Measurements from ENCODE around the gene UGP2.

Gene UGP2

DNA sequence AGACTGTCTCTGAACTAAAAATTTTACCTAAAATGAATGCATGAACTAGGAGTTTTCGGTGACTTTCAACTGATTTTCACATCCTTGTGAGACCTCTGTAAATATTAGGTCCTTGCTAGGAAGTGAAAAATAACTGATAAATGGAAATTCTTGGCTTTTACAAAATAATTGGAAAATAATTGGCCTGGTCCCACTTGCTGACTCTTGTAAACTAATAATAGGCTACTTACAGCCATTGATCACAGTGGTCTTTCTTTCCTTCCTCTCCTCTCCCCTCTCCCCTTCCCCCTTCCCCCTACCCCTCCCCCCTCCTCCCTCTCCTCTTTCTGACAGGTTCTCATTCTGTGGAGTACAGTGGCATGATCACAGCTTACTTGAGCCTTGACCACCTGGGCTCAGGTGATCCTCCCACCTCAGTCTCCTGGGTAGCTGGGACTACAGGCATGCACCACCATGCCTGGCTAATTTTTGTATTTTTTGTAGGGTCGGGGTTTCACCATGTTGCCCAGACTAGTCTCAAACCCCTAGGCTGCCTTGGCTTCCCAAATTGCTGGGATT lies 38.3 kb downstream of the UGP2 start:
- Histone ChIP-seq H3K4me3 (ENCODE audit: low read depth, low read length) (no peak overlapping the region), H3K36me3 (no peaks in the 10 kb centered on the region), H3K27me3 (no peaks in the 10 kb centered on the region), H3K9me3 (no peaks in the 10 kb centered on the region), H3K4me1 (no peaks in the 10 kb centered on the region)
- no peak for DNase-seq
- TF ChIP-seq, protein P1, sequence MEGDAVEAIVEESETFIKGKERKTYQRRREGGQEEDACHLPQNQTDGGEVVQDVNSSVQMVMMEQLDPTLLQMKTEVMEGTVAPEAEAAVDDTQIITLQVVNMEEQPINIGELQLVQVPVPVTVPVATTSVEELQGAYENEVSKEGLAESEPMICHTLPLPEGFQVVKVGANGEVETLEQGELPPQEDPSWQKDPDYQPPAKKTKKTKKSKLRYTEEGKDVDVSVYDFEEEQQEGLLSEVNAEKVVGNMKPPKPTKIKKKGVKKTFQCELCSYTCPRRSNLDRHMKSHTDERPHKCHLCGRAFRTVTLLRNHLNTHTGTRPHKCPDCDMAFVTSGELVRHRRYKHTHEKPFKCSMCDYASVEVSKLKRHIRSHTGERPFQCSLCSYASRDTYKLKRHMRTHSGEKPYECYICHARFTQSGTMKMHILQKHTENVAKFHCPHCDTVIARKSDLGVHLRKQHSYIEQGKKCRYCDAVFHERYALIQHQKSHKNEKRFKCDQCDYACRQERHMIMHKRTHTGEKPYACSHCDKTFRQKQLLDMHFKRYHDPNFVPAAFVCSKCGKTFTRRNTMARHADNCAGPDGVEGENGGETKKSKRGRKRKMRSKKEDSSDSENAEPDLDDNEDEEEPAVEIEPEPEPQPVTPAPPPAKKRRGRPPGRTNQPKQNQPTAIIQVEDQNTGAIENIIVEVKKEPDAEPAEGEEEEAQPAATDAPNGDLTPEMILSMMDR (IDR thresholded peaks at IDR 0.05; ENCODE audit: low read depth, low read length) = no peak

DNA sequence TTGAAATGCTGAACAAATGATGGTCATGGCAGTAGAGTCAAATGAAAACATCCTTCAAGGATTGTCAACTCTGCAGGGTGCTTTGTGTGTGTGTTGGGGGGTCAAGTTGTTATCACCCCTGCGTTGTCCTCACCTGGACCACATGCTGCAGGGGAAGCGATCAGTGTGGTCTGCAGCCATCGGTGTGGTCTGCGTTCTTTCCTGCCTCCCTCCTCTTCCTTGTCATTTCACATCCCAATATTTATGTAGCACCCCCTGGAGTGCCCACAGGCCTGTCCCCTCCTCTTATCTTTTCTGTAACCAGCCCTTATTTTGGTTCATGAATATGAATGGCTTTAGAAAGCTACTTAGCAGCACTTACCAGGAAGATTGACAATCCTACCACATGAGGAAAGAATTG lies 38.9 kb downstream of the UGP2 start:
- DNase-seq = no peak

DNA sequence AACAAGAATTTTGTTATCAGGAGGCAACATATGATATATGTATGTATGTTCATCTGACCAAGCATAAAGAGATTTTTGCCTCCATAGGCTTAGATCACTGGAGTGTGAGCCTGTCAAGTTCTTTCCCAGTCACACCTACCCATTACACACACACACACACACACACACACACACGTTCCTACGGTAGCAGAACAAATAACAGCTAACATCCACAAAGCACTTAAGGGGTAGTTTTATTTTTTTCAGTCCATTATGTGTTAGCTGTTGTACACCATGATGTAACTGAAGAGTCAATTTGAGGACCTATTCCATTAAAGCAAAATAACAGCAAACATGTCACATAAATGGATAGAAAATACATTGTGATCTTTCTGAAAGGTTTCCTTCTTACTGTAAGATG lies 39.5 kb downstream of the UGP2 start:
- H3K4me1 ChIP-seq = no peaks in the 10 kb centered on the region
- no peak overlapping the region for H3K4me3 ChIP-seq (ENCODE audit: low read depth, low read length)
- no peak for DNase-seq
- H3K27me3 ChIP-seq = no peaks in the 10 kb centered on the region
- no peaks in the 10 kb centered on the region for H3K9me3 ChIP-seq
- H3K36me3 ChIP-seq = no peaks in the 10 kb centered on the region
- TF ChIP-seq, protein P1 (IDR thresholded peaks at IDR 0.05; ENCODE audit: low read depth, low read length) = no peak

More for the DNA sequence above, 38.9 kb downstream of the UGP2 start:
- Histone ChIP-seq H3K4me1 (no peaks in the 10 kb centered on the region), H3K4me3 (ENCODE audit: low read depth, low read length) (no peak overlapping the region), H3K36me3 (no peaks in the 10 kb centered on the region), H3K27me3 (no peaks in the 10 kb centered on the region), H3K9me3 (no peaks in the 10 kb centered on the region)
- TF ChIP-seq, protein P1 (IDR thresholded peaks at IDR 0.05; ENCODE audit: low read depth, low read length) = no peak

DNA sequence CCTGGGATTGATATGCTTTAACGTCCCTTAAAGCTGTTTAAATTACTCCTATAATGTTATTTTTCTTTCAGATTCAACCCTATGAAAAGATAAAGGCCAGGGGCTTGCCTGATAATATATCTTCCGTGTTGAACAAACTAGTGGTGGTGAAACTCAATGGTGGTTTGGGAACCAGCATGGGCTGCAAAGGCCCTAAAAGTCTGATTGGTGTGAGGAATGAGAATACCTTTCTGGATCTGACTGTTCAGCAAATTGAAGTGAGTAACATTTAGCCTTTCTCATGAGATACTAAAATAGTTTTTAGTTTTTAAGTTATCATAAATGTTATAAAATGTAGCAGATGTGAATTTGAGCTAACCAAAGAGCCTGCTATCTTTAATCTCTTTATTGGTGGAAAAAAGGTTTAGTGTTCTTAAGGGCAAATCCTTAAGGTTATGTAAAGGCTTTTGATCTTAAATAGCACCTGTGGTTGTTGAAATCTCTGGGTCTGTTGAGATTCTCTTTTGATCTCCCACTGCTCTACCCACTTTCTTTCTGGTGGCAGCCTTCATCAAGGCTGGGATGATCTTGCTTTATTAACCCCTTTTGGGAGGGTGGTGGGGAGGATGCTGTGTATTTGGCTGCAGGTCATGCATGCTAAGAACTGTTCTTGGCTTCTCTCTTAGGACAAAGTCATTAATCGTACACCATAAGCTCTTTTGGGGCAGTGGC lies 40.9 kb downstream of the UGP2 start:
- H3K4me1 ChIP-seq = no peaks in the 10 kb centered on the region
- no peak overlapping the region for H3K4me3 ChIP-seq (ENCODE audit: low read depth, low read length)
- no peaks in the 10 kb centered on the region for H3K27me3 ChIP-seq
- no peaks in the 10 kb centered on the region for H3K9me3 ChIP-seq
- H3K36me3 ChIP-seq = no peaks in the 10 kb centered on the region
- no peak for DNase-seq
- TF ChIP-seq, protein P1 (IDR thresholded peaks at IDR 0.05; ENCODE audit: low read depth, low read length) = no peak

DNA sequence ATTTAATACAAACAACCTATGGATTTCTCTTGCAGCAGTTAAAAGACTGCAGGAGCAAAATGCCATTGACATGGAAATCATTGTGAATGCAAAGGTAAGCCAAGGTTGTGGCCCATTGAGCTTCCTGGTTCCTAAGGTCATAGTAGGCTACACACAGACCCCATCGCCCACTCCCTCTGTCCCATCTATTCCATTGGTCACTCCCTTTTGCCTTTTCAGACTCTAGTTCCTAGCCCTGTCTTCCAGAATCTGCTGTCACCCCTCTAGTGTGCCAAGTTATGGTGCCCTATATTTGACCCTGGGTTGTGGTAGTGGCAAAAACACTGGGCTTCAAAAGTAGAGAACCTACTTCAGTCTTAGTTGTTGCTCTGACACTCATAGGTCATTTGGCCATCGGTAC lies 44.7 kb downstream of the UGP2 start:
- no peak for DNase-seq
- H3K27me3 ChIP-seq = no peaks in the 10 kb centered on the region
- no peaks in the 10 kb centered on the region for H3K4me1 ChIP-seq
- TF ChIP-seq, protein P1 (IDR thresholded peaks at IDR 0.05; ENCODE audit: low read depth, low read length) = no peak
- H3K36me3 ChIP-seq = no peaks in the 10 kb centered on the region; the same call in 1 of the 2 replicates
- H3K9me3 ChIP-seq = no peaks in the 10 kb centered on the region
- H3K4me3 ChIP-seq (ENCODE audit: low read depth, low read length) = no peak overlapping the region

DNA sequence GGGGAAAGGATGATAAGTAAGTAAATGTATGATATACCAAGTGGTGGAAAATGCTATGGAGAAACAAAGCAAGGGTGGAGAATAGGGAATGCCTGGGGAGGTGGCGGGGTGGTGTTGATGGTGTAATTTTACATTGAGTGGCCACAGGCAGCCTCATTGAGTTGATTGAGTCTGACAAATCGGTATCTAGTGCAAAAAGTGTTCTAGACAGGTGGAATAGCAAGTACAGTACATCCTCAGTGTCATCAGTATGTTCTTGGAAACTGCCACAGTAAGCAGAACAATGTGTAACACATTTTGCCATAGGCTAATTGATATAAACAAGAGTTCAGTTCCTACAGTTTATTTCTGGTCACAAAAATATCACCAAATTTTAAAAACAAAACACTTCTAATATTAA lies 46.4 kb downstream of the UGP2 start:
- DNase-seq = no peak
- TF ChIP-seq, protein P1 (IDR thresholded peaks at IDR 0.05; ENCODE audit: low read depth, low read length) = no peak
- Histone ChIP-seq H3K27me3 (no peaks in the 10 kb centered on the region), H3K4me3 (ENCODE audit: low read depth, low read length) (no peak overlapping the region), H3K36me3 (no peaks in the 10 kb centered on the region; the same call in 1 of the 2 replicates), H3K9me3 (no peaks in the 10 kb centered on the region), H3K4me1 (no peaks in the 10 kb centered on the region)
